GM21737 (cell line): ENCODE results near the gene SLC2A1.

Experiments
- ATAC-seq: cut with Tn5 transposase; IDR thresholded peaks from one replicate; pipeline ENCODE4 v1.9.1; 2021; ENCODE audit warnings: mild to moderate bottlenecking, moderate library complexity; ENCODE audit not compliant: unreplicated experiment

Gene SLC2A1

GRCh38 chr1:42943166-42943565 lies 15.5 kb downstream of the SLC2A1 start:
- no peak for ATAC-seq

GRCh38 chr1:42942444-42942843 lies 16.2 kb downstream of the SLC2A1 start:
- ATAC-seq, result no peak

- no peak for ATAC-seq
These were observed 16.9 kb downstream of the SLC2A1 start for GRCh38 chr1:42941640-42942330.

GRCh38 chr1:42940851-42941639 lies 17.6 kb downstream of the SLC2A1 start:
- no peak for ATAC-seq

GRCh38 chr1:42938645-42939615 lies 19.7 kb downstream of the SLC2A1 start:
- ATAC-seq, result no peak

GRCh38 chr1:42937836-42938644 lies 20.6 kb downstream of the SLC2A1 start:
- ATAC-seq, result no peak

GRCh38 chr1:42937141-42937696 lies 21.4 kb downstream of the SLC2A1 start:
- no peak for ATAC-seq

GRCh38 chr1:42936309-42937078 lies 22.2 kb downstream of the SLC2A1 start:
- no peak for ATAC-seq

- no peak for ATAC-seq
These were observed 22.7 kb downstream of the SLC2A1 start for GRCh38 chr1:42935971-42936308.

GRCh38 chr1:42935313-42935895 lies 23.3 kb downstream of the SLC2A1 start:
- no peak for ATAC-seq

GRCh38 chr1:42934541-42935312 lies 23.9 kb downstream of the SLC2A1 start:
- no peak for ATAC-seq

- ATAC-seq, result no peak
These were observed 24.8 kb downstream of the SLC2A1 start for GRCh38 chr1:42933610-42934491.

GRCh38 chr1:42933060-42933586 lies 25.5 kb downstream of the SLC2A1 start:
- no peak for ATAC-seq

GRCh38 chr1:42932442-42932941 lies 26.2 kb downstream of the SLC2A1 start:
- ATAC-seq, result peak; percentile 4

GRCh38 chr1:42931911-42932422 lies 26.7 kb downstream of the SLC2A1 start:
- peak; percentile 52 for ATAC-seq

GRCh38 chr1:42931108-42931539 lies 27.5 kb downstream of the SLC2A1 start:
- no peak for ATAC-seq
